Measurements from ENCODE around the gene QRFPR. TPM values are rescaled to one million over a fixed set of nuclear protein-coding genes. Genes with fewer than 3 reads are reported as not detected.
"Not testable (repeated sequence)": the region's sequence is repeated elsewhere in the genome, so short reads cannot be mapped to it uniquely, and the experiment has no call there.

QRFPR gene
- total RNA-seq, 1 donor from 2014 or later, result not detected

DNA sequence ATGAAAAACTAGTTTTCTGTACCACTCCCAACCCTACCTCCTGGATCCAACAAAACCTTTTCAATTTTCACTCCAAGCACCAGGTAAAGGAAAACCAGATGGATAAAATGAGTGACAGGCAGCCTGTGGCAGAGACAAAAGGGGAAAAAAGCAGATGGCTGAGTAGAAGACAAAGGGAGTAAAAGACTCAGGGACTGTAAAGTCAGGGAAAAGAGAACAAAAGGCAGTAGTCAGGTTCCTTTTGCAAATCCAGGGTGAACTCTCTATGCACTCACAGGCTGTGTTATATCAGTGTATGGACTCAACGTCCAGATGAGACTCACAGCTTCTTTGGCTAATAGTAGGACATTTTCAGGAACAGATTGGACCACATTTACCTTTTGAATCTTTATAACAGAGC is 54.2 kb downstream of the QRFPR start:
- Histone ChIP-seq H3K9me3 (no peaks in the 10 kb centered on the region), H3K4me1 (no peaks in the 10 kb centered on the region), H3K36me3 (no peaks in the 10 kb centered on the region), H3K27me3 (ENCODE audit: low read depth) (no peaks in the 10 kb centered on the region), H3K27ac (no peak overlapping the region), H3K4me3 (no peak overlapping the region)
- no peak for DNase-seq
- intact Hi-C loops (cut with DNase I), result no loop called here
- ATAC-seq, result no peak
- TF ChIP-seq, protein P1, sequence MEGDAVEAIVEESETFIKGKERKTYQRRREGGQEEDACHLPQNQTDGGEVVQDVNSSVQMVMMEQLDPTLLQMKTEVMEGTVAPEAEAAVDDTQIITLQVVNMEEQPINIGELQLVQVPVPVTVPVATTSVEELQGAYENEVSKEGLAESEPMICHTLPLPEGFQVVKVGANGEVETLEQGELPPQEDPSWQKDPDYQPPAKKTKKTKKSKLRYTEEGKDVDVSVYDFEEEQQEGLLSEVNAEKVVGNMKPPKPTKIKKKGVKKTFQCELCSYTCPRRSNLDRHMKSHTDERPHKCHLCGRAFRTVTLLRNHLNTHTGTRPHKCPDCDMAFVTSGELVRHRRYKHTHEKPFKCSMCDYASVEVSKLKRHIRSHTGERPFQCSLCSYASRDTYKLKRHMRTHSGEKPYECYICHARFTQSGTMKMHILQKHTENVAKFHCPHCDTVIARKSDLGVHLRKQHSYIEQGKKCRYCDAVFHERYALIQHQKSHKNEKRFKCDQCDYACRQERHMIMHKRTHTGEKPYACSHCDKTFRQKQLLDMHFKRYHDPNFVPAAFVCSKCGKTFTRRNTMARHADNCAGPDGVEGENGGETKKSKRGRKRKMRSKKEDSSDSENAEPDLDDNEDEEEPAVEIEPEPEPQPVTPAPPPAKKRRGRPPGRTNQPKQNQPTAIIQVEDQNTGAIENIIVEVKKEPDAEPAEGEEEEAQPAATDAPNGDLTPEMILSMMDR (IDR thresholded peaks at IDR 0.05), result no peak

DNA sequence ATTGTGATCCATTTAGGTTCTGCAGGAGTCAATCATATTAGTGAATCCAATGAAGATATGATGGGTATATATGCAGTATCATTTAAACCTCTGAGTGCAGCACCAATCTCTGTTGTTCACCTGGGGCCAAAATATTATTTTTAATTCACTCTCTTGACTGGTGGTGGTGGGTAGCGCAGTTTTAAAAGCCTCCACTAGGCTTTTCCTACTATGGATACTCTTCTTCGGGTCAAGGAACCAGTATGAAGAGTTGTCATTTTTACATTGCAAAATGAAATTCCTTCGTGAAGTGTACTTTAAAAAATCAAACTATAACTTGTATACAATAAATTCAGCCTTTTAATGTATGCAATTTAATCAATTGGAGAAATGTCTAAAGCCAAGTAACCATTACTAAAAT is 56.5 kb downstream of the QRFPR start:
- H3K36me3 ChIP-seq, result no peaks in the 10 kb centered on the region
- ATAC-seq (no peak), DNase-seq (no peak)
- no peak overlapping the region for H3K27ac ChIP-seq
- H3K4me3 ChIP-seq, result no peak overlapping the region
- intact Hi-C loops (cut with DNase I), result no loop called here
- TF ChIP-seq, protein P1 (IDR thresholded peaks at IDR 0.05), result no peak
- H3K4me1 ChIP-seq, result no peaks in the 10 kb centered on the region
- no peaks in the 10 kb centered on the region for H3K9me3 ChIP-seq
- H3K27me3 ChIP-seq (ENCODE audit: low read depth), result no peaks in the 10 kb centered on the region

DNA sequence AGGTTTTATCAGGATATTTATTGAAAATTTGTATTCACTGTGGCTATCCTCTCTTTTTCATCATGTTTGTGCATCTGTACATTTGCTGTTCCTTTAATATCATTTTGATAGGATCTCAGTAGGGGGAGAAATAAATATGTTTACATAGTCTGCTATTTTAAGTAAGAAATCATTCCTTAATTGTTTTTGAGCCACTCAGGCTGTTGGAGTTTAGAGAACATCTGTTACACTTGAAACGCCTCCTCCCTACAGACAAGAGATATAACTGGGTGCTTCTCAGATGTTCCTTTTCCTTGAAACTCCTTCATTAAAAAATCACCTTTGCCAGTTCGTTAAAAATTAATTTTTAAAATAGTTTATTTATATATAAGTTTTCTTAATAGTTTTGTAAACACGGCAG is 59.4 kb downstream of the QRFPR start:
- no peak overlapping the region for H3K27ac ChIP-seq
- H3K9me3 ChIP-seq, result no peaks in the 10 kb centered on the region
- ATAC-seq (no peak), DNase-seq (no peak)
- TF ChIP-seq, protein P1 (IDR thresholded peaks at IDR 0.05), result no peak
- no peaks in the 10 kb centered on the region for H3K4me1 ChIP-seq
- H3K36me3 ChIP-seq, result no peaks in the 10 kb centered on the region
- intact Hi-C loops (cut with DNase I), result no loop called here
- H3K27me3 ChIP-seq (ENCODE audit: low read depth), result no peaks in the 10 kb centered on the region
- H3K4me3 ChIP-seq, result no peak overlapping the region

DNA sequence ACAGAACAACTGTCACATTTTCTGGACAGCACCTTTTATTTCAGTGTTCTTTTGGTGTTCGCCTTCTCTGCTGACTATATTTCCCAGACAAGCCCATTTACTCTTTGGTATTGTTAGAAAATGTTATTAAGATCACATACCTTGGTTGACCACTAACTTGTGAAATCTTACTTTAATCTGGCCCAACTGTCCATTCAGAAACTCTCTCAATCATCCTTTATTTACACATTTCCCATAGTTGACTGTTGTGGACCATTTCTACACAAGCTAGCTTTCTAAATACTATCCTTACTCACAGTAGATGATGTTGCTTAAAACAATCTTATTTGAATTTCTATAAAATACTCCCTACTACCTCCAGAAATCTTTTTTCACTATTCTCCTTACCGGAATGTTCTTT is 64.7 kb downstream of the QRFPR start:
- DNase-seq (no peak), ATAC-seq (no peak)
- no peaks in the 10 kb centered on the region for H3K27me3 ChIP-seq (ENCODE audit: low read depth)
- no peak overlapping the region for H3K4me3 ChIP-seq
- no peaks in the 10 kb centered on the region for H3K4me1 ChIP-seq
- no peaks in the 10 kb centered on the region for H3K9me3 ChIP-seq
- TF ChIP-seq, protein P1 (IDR thresholded peaks at IDR 0.05), result no peak
- intact Hi-C loops (cut with DNase I), result no loop called here
- no peaks in the 10 kb centered on the region for H3K36me3 ChIP-seq
- H3K27ac ChIP-seq, result no peak overlapping the region

DNA sequence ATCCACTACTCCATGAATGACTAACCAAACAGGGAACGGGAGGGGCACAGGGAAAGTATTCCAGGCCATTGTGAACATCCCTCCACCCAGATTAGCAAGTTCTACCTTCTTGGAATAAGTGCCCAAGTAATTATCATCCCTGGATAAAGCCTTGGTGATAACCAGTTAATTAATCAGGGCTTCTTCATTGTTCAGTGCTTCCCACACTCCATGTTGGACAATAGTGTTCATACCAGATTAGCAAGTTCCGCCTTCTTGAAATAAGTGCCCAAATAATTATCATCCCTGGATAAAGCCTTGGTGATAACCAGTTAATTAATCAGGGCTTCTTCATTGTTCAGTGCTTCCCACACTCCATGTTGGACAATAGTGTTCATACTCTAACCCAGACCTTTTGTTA is 67.4 kb downstream of the QRFPR start:
- not testable (repeated sequence) for H3K4me1 ChIP-seq, ATAC-seq

DNA sequence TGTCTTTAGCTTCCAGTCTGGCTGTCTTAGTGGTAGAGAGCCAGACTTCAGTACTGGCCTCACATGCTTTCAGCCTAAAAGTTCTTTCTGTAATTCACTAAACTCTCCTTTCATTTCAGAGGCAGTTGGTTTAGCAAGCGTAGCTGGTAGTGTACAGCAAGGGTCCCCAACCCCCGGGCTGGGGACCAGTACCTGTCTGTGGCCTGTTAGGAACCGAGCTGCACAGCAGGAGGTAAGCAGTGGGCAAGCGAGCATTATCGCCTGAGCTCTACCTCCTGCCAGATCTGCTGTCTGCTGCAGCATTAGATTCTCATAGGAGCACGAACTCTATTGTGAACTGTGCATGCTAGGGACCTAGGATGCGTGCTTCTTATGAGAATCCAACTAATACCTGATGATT is 72.0 kb downstream of the QRFPR start:
- intact Hi-C loops (cut with DNase I), result no loop called here
- DNase-seq (no peak), ATAC-seq (no peak)
- H3K4me3 ChIP-seq, result no peak overlapping the region
- no peaks in the 10 kb centered on the region for H3K36me3 ChIP-seq
- no peaks in the 10 kb centered on the region for H3K9me3 ChIP-seq
- H3K27ac ChIP-seq, result no peak overlapping the region
- H3K27me3 ChIP-seq (ENCODE audit: low read depth), result no peaks in the 10 kb centered on the region
- TF ChIP-seq, protein P1 (IDR thresholded peaks at IDR 0.05), result no peak
- no peaks in the 10 kb centered on the region for H3K4me1 ChIP-seq

More for the DNA sequence above, 67.4 kb downstream of the QRFPR start:
- H3K27ac ChIP-seq; H3K9me3 ChIP-seq; DNase-seq; H3K36me3 ChIP-seq; intact Hi-C loops (cut with DNase I); H3K4me3 ChIP-seq; H3K27me3 ChIP-seq (ENCODE audit: low read depth): not testable (repeated sequence)

Measured in lower lobe of right lung (tissue), 2 donors.